NB4 (cell line): ENCODE measurements around the gene GABRA5.

Source experiments
- CTCF ChIP-seq: IDR thresholded peaks from one replicate; pipeline ENCODE4 v1.5.1; 2012; ENCODE audit warnings: low read depth, low read length
- MAX ChIP-seq: IDR thresholded peaks from 2 replicates; pipeline ENCODE4 v1.6.1; 2011; ENCODE audit warnings: low read depth, low read length
- POLR2A ChIP-seq: IDR thresholded peaks from 2 replicates; pipeline ENCODE4 v1.6.1; 2011; ENCODE audit warnings: mild to moderate bottlenecking; ENCODE audit not compliant: insufficient read length; ENCODE audit errors: extremely low read depth

DNA sequence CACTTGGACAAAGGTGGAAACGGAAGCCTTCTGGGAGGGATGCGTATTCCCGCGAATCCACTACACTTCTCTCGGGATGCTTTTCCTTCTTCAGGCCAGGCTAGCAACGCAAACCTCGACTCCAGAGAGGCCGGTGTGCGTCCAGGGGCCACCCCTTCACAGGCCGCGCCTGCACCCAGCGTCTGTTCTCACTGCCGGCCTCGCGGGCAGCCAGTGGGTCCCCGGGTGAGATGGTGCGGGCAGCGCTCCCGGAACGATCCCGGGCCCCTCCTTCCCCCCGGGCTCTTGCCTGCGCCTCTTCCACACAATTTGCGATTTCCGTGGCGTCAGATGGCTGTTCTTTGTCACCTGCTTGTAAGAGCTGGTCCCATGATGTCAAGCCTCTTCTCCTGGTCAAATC lies 27.3 kb downstream of the GABRA5 start:
- TF ChIP-seq CTCF (no peak), POLR2A (no peak), MAX (no peak)
